BE2C (cell line): ENCODE results near the gene CEP128.

ENCODE experiments used
- DNase-seq: peaks from one replicate; pipeline ENCODE4 v3.0.0-alpha.2; 2020
- H3K27me3 ChIP-seq: fragments of 250-450 bp; sonication (Bioruptor Pico); 2 replicates; pipeline ENCODE4 v1.5.1; 2020; ENCODE audit warnings: mild to moderate bottlenecking
- H3K36me3 ChIP-seq: fragments of 250-450 bp; sonication (Bioruptor Pico); 2 replicates; pipeline ENCODE4 v1.5.1; 2020; ENCODE audit warnings: mild to moderate bottlenecking
- H3K4me1 ChIP-seq: fragments of 250-450 bp; sonication (Bioruptor Pico); 2 replicates; pipeline ENCODE4 v1.5.1; 2020
- H3K4me3 ChIP-seq: 2 replicates; pipeline ENCODE4 v1.5.1; 2011; ENCODE audit warnings: low read depth, low read length
- H3K9me3 ChIP-seq: fragments of 250-450 bp; sonication (Bioruptor Pico); 2 replicates; pipeline ENCODE4 v1.5.1; 2020
- TF ChIP-seq, protein P1 (sequence below): IDR thresholded peaks from 2 replicates; pipeline ENCODE4 v1.5.1; 2012; ENCODE audit warnings: mild to moderate bottlenecking, low read depth, low read length

Gene CEP128

DNA sequence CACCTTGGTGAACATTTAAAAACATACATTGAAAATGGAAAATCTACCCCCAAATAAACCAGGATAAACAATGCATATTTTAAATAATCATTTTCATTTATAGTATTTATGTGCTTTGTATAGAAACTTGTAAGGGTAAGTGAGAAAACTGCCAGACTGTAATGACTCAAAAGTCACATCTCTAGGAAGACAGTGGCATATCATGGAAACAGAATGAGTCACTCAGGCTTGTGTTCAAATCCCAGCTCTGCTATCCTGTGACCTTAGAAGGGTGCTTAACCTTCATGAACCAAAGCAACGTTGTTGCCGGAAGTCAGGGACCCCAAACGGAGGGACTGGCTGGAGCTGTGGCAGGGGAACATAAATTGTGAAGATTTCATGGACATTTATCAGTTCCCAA, 142.7 kb downstream of the CEP128 start:
- TF ChIP-seq, protein P1, sequence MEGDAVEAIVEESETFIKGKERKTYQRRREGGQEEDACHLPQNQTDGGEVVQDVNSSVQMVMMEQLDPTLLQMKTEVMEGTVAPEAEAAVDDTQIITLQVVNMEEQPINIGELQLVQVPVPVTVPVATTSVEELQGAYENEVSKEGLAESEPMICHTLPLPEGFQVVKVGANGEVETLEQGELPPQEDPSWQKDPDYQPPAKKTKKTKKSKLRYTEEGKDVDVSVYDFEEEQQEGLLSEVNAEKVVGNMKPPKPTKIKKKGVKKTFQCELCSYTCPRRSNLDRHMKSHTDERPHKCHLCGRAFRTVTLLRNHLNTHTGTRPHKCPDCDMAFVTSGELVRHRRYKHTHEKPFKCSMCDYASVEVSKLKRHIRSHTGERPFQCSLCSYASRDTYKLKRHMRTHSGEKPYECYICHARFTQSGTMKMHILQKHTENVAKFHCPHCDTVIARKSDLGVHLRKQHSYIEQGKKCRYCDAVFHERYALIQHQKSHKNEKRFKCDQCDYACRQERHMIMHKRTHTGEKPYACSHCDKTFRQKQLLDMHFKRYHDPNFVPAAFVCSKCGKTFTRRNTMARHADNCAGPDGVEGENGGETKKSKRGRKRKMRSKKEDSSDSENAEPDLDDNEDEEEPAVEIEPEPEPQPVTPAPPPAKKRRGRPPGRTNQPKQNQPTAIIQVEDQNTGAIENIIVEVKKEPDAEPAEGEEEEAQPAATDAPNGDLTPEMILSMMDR, result no peak
- H3K9me3 ChIP-seq, result no peaks in the 10 kb centered on the region
- H3K27me3 ChIP-seq, result no peaks in the 10 kb centered on the region
- DNase-seq, result no peak
- H3K36me3 ChIP-seq, result no peaks in the 10 kb centered on the region
- no peak overlapping the region for H3K4me3 ChIP-seq
- H3K4me1 ChIP-seq, result peaks cover 2% of the 10 kb centered on the region

DNA sequence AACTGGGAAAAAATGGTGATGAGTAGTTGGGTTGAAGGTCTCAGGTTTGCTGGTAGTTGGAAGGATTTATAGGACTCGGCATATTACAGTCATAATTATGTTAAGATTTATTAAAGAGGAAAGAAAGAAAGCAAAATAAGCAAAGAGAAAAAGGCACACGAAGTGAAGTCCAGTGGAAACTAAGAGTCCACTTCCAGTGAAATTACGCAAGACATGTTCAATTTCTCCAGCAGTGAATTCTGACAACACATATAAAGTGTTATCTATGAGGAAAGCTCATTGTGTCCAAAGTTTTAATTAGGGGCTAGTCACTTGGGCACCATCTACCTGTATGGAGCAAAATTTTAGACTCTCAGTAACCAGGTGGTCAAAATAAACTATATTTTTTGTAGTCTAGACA, 143.3 kb downstream of the CEP128 start:
- Histone ChIP-seq H3K4me1 (peaks cover 2% of the 10 kb centered on the region), H3K4me3 (no peak overlapping the region), H3K9me3 (no peaks in the 10 kb centered on the region), H3K36me3 (no peaks in the 10 kb centered on the region), H3K27me3 (no peaks in the 10 kb centered on the region)
- no peak for DNase-seq
- TF ChIP-seq, protein P1, result no peak

DNA sequence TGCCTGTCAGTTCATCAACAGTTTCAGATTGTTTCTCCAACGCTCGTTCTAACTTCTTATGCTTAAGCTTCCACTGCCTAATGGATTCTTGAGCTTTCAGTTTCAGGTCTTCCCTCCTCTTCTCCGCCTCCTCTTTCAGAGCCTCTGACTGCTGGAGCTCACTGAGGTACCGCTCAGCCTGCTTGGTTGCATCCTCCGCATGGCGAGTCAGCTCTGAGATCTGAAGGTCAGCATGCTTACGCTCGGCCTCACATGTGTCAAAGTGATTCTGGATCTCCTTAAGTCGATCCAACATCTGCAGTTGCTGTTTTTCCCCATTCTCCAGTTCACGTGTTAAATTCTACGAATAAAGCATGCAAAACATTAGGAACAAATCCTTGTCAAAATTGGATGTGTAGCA, 148.8 kb downstream of the CEP128 start:
- H3K4me3 ChIP-seq, result no peak overlapping the region
- no peaks in the 10 kb centered on the region for H3K9me3 ChIP-seq
- H3K36me3 ChIP-seq, result no peaks in the 10 kb centered on the region
- peaks cover 2% of the 10 kb centered on the region for H3K4me1 ChIP-seq
- H3K27me3 ChIP-seq, result no peaks in the 10 kb centered on the region
- DNase-seq, result no peak
- TF ChIP-seq, protein P1, result no peak

DNA sequence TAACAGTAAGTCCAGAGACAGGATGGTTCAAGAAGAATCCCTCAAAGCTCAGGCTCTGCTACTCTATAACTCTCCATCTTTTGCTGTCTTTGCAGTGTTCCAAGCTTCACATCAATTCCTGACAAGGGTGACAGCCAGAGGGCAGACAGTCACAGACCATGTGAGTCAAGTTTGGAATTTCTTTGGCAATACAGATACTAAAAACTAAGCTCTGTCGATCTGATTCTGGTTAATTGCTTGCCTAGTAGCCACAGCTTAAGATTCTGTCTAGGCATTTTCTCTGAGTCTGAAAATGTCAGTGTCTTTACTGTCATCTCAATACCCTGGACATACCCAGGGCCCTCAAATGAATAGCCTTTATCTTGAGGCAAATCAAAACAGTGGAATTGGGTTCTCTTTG, 153.7 kb downstream of the CEP128 start:
- H3K27me3 ChIP-seq, result no peaks in the 10 kb centered on the region
- H3K4me1 ChIP-seq, result no peaks in the 10 kb centered on the region
- H3K9me3 ChIP-seq, result no peaks in the 10 kb centered on the region
- TF ChIP-seq, protein P1, result 0 out of 2 replicates have a peak, but pooled peaks have one; percentile 6
- H3K36me3 ChIP-seq, result no peaks in the 10 kb centered on the region
- no peak for DNase-seq
- H3K4me3 ChIP-seq, result no peak overlapping the region

DNA sequence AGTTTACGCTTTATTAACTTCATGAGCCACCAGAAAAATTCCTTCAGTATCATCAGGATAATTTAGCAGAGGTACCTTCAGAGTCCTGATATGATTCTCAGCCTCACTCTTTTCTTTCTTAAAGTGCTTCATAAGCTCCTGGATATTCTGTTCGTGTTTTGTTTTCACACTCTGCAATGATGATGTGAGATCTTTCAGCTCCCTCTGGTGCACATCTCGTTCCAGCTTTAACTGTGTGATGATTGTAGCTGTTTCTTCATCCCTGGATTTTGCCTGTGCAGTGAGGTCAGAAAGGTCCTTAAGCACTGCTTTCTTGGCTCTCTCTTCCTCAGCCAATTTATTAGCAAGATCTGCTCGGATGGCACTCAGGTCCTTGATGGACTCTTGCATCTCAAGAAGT, 156.7 kb downstream of the CEP128 start:
- no peak for DNase-seq
- Histone ChIP-seq H3K36me3 (no peaks in the 10 kb centered on the region), H3K4me3 (no peak overlapping the region), H3K9me3 (no peaks in the 10 kb centered on the region), H3K27me3 (no peaks in the 10 kb centered on the region), H3K4me1 (no peaks in the 10 kb centered on the region)
- TF ChIP-seq, protein P1, result no peak

DNA sequence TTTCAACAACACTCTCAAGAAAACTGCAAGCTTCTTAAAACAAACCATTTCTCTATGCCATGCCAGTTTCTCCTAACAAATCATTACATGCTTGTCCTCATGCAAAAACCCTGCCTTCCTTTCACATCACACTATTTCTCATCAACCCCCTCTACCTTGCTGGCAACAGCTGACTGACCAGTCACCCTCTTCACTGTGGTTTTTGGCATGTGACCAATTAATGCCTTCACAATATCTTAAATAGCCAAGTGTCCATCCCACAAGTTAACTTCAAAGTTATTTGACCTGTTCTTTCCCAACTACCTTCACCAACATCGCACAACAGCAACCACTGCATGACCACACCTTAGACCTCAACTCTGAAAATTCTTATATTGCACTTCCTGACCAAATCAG, 159.6 kb downstream of the CEP128 start:
- TF ChIP-seq, protein P1, result no peak
- DNase-seq, result no peak
- H3K4me3 ChIP-seq, result no peak overlapping the region
- H3K36me3 ChIP-seq, result no peaks in the 10 kb centered on the region
- H3K27me3 ChIP-seq, result no peaks in the 10 kb centered on the region
- no peaks in the 10 kb centered on the region for H3K4me1 ChIP-seq
- H3K9me3 ChIP-seq, result no peaks in the 10 kb centered on the region
